ENCODE results near the gene CYB5B.
"Not testable (repeated sequence)": the region's sequence is repeated elsewhere in the genome, so short reads cannot be mapped to it uniquely, and the experiment has no call there.

CYB5B gene

DNA sequence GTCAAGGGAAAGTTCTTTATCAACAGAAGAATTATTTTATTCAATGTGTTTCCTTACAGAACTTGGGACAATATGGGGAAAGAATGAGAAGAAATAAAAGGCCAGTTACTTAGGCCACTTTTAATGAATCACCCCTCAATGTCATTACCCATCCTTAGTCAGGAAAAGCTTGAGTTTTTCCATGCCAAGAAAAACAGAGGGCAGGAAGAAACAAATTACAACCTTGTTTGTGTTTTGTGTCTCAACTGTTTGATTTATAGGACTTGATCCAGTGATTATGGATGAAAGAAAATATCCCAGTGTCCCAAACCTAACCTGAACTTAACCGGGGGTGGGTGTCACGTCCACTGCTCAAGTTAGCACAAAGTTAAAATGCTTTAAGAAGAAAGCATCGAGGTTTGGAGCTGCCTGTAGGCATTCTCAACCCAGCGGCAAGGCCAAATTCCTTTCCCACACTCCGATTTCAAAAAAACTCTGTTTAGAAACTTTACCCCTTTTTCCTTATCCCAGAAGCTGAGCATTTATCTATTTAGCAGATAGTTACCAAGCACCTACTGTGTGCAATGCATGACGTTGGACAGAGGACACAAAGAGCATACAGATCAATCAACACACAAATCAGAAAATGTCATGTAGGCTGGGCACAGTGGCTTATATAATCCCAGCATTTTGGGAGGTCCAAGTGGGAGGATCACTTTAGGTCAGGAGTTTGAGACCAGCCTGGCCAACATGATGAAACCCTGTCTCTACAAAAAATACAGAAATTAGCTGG, 14.0 kb upstream of the CYB5B start:
- no peak for DNase-seq

GRCh38 chr16:69411064-69411985, 13.1 kb upstream of the CYB5B start:
- DNase-seq = no peak

GRCh38 chr16:69412287-69412686, 12.1 kb upstream of the CYB5B start:
- DNase-seq = no peak

DNA sequence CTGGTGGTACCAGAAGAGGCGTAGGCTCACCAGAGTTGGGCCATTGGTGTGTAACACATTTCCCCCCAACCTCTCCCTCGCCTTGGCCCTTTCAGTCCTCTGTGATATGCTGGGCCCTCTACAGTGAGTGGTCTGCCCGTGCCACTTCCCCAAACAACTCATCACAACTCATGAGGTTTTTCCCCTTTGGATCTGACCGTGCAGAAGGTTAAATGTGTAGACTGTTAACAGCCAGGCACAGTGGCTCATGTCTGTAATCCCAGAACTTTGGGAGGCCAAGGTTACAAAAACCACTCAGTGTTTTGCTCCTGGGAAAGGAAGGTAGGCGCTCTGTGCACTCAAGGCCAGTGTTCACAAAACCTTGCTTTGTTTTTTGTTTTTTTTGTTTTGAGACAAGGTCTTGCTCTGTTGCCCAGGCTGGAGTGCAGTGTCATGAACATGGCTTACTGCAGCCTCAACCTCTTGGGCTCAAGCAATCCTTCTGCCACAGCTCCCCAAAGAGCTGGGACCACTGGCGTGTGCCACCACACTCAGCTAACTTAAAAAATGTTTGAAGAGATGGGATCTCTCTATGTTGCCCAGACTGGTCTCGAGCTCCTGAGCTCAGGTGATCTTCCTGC, 11.3 kb upstream of the CYB5B start:
- DNase-seq = no peak

DNA sequence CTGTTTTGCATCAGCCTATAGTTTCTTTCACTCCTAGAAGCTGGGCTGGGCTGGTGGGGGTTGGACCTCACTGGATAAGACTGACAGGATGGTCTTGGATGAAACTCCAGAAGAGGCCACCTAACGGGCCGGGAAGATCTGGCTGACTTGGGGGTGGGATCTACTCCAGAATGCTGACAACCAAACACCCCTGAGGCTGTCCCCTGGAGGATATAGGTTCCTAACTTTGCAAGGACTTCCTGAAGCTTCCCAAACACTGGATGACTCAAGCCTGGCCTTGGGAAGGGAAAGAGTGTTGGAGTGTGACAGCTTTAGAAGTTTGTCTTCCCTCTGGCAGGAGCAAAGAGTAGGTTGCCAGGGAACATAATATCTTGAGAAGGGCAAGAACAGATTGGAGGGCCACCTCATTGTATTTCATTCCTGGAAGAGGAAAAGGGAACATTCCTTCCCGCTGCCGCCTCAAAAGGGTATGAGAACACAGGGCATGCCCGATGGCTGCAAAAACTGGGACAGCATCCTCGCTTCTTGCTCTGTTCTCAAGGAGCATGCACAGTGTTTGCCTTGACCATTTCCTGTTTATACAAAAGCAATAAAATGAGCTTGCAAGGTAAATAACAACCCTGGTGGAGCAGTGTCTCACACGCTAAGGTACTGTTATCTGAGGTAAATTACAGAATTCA, 6.8 kb upstream of the CYB5B start:
- peak; percentile 85 for DNase-seq

GRCh38 chr16:69419956-69420355, 4.5 kb upstream of the CYB5B start:
- no peak for DNase-seq

DNA sequence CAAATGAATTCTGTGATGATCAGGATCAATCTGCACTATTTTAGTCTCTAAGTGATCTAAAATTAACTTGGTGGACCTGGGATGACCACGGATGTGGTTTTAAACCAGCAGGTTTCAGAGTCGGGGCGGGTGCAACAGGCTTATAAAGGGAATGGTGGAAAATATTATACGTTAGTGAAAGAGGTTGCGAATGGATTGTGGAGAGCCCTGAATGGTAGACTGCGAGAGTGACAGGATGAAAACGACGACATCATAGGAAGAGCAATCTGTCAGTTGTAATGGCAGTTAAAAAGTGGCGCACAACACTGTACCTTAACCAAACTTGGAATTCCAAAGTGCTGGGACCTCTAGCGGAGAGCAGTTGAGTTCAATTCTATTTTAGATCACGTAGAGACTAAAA, 1.2 kb upstream of the CYB5B start:
- no peak for DNase-seq

DNA sequence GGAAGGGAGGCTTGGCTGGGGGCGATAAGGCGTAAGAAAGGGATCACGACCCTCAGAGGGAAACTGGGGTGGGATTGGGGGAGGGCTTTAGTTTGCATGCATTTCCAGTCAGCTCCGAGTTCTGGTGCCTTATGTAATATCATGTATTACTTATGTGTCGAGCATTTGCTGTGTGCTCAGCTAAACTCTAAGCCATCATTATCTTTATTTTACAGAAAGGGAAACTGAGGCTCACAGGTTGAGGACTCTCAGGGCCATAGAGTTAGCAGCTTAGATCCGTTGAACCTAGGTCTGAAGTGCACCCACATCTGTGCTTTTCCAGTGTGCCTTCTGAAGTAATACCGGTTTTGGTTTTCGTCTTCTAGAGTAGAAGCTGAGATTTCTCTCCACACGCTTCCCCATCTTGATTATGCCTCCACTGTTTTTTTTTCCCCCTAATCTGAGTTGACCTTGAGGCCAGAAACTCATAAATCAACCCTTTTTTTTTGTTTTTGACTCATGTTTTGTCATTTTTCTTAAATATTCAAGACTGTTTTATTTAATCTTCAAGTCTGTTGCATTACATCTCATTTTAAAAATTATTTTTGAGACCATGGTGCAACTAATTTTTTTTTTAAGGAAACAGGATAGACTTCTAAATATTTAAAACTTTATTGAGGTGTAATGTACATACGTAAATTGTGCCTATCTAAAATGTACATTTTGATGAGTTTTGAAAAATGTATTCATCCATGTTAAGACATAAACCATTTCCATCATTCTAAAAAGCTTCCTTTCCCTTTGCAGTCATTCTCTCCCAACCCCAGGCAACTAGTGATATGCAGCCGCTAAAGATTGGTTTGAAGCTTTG, 741 bp downstream of the CYB5B start:
- no peak for DNase-seq

DNA sequence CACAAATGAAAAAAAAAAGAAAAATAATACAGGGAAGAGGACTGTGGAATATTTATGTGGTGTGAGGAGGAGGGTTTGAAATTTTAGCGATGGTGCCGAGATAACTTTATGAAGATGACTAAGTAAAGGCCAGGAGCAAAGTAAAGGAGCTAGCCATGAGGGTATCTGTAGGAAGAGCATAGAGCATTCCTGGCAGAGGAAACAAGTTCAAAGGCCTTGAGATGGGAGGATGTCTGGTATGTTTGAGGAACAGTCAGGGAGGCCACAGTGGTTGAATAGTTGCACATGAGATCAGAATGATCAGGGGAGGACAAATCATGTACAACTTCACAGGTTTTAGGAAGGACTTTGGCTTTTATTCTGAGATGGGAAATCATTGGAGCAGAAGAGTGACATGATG, 4.2 kb downstream of the CYB5B start:
- DNase-seq = no peak

- DNase-seq = not testable (repeated sequence)
Measured at GRCh38 chr16:69429058-69429640, 4.7 kb downstream of the CYB5B start.

GRCh38 chr16:69431948-69432468, 7.6 kb downstream of the CYB5B start:
- peak; percentile 17 for DNase-seq

- no peak for DNase-seq
Measured at GRCh38 chr16:69434066-69434465, 9.6 kb downstream of the CYB5B start.

DNA sequence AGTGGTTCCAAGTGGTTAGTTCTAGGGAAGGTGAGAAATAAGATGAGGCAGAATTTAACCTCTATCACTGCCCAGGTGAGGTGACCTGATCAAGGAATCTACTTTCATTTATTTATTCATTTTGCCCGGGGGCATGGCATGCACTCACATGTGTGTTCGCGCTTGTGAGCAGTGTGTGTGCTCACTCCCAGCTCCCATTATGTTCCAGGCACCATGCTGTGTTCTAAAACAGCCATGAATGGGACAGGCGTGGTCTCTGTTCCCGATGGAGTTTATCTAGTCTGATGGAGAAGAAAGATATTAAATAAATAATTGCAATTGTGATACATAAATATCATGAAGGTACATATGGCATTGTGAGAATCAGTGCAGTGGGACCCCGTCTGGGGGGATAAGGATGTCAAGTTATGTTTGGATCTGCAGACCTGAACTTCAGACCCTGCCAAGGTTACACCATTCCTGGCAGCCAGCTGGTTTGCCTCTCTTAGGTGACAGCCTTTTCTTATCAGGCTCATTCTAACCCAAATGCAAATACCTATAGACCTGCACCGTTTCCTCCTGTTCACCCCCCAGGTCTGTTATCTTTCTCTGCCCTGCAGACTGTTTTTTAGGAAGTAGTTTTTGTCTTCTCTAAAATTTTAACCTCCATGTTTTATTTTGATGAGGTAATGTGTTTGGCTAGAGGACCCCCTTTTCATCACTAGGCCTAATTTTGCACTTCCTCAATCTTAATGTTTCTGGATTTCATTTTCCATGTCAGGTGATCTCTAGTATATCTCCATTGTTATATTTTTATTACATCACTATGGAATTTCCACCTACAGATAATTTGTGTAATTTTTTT, 11.8 kb downstream of the CYB5B start:
- no peak for DNase-seq

DNA sequence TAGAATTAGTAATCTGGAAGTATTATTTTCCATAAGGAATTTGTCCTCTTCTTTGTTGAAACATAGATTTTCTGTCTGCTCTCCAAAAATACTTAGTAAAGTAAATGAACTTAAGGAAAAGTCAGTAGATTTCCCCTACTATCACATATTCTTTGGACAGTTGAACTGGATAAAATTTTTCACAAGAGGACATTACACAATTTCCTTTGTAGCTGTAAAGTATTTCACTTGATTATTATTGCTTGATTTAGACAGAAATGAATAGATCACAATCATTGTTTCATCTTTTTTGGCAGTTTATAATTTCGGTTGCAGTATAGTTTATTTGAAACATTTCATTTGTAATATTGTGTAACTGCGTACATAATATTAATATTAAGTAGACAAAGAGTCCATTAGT, 12.5 kb downstream of the CYB5B start:
- DNase-seq = no peak

GRCh38 chr16:69438465-69438864, 14.0 kb downstream of the CYB5B start:
- no peak for DNase-seq

DNA sequence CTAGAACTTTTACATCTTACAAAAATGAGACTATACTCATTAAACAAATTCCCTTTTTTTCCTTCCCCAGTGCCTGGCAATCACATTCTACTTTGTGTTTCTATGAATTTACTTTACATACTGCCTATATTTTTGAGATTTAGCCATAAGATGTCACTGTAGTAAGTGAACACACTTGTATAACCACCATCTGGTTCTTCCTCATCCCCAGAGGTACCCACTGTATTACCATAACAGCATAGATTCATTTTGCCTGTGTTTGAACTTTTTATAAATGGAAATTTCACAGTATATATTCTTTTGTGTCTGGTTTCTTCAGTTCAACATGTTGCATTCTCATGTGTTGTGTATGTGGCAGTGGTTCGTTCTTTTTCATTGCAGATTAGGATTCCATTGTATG, 15.8 kb downstream of the CYB5B start:
- no peak for DNase-seq

- DNase-seq = not testable (repeated sequence)
Measured at GRCh38 chr16:69441030-69441429, 16.6 kb downstream of the CYB5B start.

- no peak for DNase-seq
Measured at GRCh38 chr16:69443927-69444631, 19.7 kb downstream of the CYB5B start.

DNA sequence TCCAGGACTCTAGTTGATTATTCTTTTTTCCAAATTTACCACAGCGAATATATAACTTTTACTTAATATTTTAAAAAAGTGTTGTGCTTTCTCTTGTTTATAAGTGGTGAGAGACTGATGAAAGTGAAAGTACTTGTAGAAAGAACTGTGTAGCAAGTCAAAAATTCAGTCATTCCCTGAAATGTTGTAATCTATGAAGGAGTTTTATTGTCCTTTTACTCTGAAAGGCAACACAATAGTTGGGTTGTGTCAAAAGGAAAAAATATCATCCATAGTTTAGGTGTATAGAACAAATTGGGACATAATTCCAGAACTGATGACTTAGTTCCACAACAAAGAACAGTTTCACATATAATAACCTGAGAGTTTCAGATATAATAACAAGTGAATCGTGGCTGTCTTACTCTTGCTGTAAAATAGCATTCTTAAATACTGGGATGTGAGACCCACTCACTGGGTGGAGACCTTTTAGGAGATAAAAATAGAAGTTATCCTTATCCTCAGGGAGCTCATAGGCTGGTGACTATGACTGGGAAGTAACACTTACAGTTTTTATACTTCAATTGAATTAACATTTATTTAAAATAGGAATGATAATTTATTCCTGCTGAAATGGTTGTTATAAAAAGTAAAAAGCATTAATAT, 20.6 kb downstream of the CYB5B start:
- DNase-seq = no peak

Measured in DMS53 (cell line).